Panc1 (cell line): ENCODE data around the gene CAMK2A. TPM values are rescaled to one million over a fixed set of nuclear protein-coding genes. Genes with fewer than 3 reads are reported as not detected.

ENCODE experiments used
- ATAC-seq: fragments of 200-7000 bp; cut with Tn5 transposase; 2 replicates; pipeline ENCODE4 v1.9.1; 2020; ENCODE audit warnings: mild to moderate bottlenecking, moderate library complexity
- BruUV-seq: library from RNA; stranded (reverse); fragments of 400-500 nt; replicated peaks from 2 replicates; lab custom pipeline; 2021; lab: Mats Ljungman, UMichigan
- CTCF ChIA-PET: fragments of 300-600 bp; sonication (Branson Sonifier 250); formaldehyde crosslinking; loops from one replicate; lab custom pipeline; 2022; ENCODE audit warnings: antibody characterized with exemption; lab: Charles Lee
- POLR2A ChIA-PET: fragments of 300-600 bp; sonication (Branson Sonifier 250); formaldehyde crosslinking; loops from one replicate; lab custom pipeline; 2022; ENCODE audit warnings: antibody characterized with exemption; lab: Charles Lee
- DNase-seq: peaks from one replicate; pipeline ENCODE4 v3.0.0-alpha.2; 2010; ENCODE audit warnings: low read depth, low spot score
- H3K27ac ChIP-seq: 2 replicates; pipeline ENCODE4 v1.5.1; 2011; ENCODE audit warnings: mild to moderate bottlenecking, low read length, inconsistent platforms
- H3K27me3 ChIP-seq: fragments of 200-500 bp; sonication (Bioruptor generic); 2 replicates; pipeline ENCODE4 v1.6.0; 2014; ENCODE audit warnings: low read length, inconsistent platforms; ENCODE audit not compliant: control insufficient read depth, insufficient read depth
- H3K36me3 ChIP-seq: fragments of 200-500 bp; sonication (Bioruptor generic); 2 replicates; pipeline ENCODE4 v1.5.1; 2014; ENCODE audit warnings: inconsistent platforms, mild to moderate bottlenecking, low read length, moderate library complexity; ENCODE audit not compliant: control insufficient read depth, insufficient read depth
- H3K4me1 ChIP-seq: 2 replicates; pipeline ENCODE4 v1.5.1; 2011; ENCODE audit warnings: inconsistent platforms, mild to moderate bottlenecking, low read length, moderate library complexity; ENCODE audit not compliant: control insufficient read depth, insufficient read depth
- H3K4me3 ChIP-seq, 2 experiments: 2 replicates each; pipeline ENCODE4 v1.5.1; 2011 to 2012; ENCODE audit warnings: low read depth in 2 of 2, low read length in 2 of 2, mild to moderate bottlenecking in 2 of 2, inconsistent platforms in 1 of 2, moderate library complexity in 1 of 2
- H3K9me3 ChIP-seq: fragments of 200-500 bp; sonication (Bioruptor generic); 2 replicates; pipeline ENCODE4 v1.5.1; 2014; ENCODE audit warnings: low read depth, mild to moderate bottlenecking, inconsistent platforms, low read length, moderate library complexity; ENCODE audit not compliant: control insufficient read depth, insufficient read depth
- POLR2AphosphoS5 ChIP-seq: IDR thresholded peaks from 2 replicates; pipeline ENCODE4 v1.6.1; 2012; ENCODE audit warnings: mild to moderate bottlenecking, low read depth, low read length, moderate library complexity
- SIN3A ChIP-seq: IDR thresholded peaks from 2 replicates; pipeline ENCODE4 v1.6.1; 2012; ENCODE audit warnings: low read depth, mild to moderate bottlenecking, low read length, moderate library complexity, borderline replicate concordance; ENCODE audit not compliant: insufficient read depth
- TCF7L2 ChIP-seq: IDR thresholded peaks from 2 replicates; pipeline ENCODE4 v1.6.1; 2011; ENCODE audit warnings: mild to moderate bottlenecking, low read depth, low read length, inconsistent platforms
- in situ Hi-C: cut with HindIII; loops from 2 replicates; pipeline ENCODE4 v1.10.0; 2016; ENCODE audit warnings: low sequenced_read_pairs, low pct_unique_long_range_greater_than_20kb
- intact Hi-C: fragments of 100-400 bp; cut with micrococcal nuclease; formaldehyde crosslinking; loops from one replicate; pipeline ENCODE4 v1.10.0; 2022; ENCODE audit not compliant: unreplicated experiment
- total RNA-seq: library from RNA; stranded (reverse); gene quantifications from one replicate; pipeline ENCODE4 v1.2.1, GENCODE V29; 2021; ENCODE audit not compliant: unreplicated experiment
- TF ChIP-seq, protein P1 (sequence below), 2 experiments: IDR thresholded peaks; 2 replicates each; pipeline ENCODE4 v1.6.1; 2011 to 2012; ENCODE audit warnings: low read depth in 2 of 2, control low read depth in 1 of 2, low read length in 1 of 2, mild to moderate bottlenecking in 1 of 2, moderate library complexity in 1 of 2; ENCODE audit not compliant: insufficient read depth in 1 of 2

Gene CAMK2A
- total RNA-seq, 1 experiment from 2014 or later: 0.51 TPM

DNA sequence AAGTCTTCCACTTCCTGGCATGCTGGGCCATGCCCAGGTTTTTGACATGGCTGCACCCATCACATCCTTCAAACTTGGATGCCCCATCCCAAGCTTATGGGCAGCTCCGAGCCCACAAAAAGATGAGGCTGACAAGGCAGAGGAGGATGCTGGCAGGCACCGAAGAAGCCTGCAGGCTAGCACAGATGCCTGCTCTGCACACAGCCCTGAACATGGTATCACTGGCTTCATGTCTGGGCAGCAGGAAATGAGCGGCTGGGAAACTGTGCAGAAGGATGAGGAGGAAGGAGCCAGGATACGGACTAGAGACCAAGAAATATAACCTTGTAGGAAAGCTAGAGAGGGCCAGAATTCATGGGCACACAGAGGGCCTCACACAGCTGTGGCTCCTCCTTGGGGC is 14.8 kb downstream of the CAMK2A start:
- Histone ChIP-seq H3K36me3 (no peaks in the 10 kb centered on the region), H3K4me3 (no peak overlapping the region), H3K27me3 (no peaks in the 10 kb centered on the region), H3K4me1 (no peaks in the 10 kb centered on the region; the same call in 1 of the 2 replicates), H3K9me3 (no peaks in the 10 kb centered on the region), H3K27ac (no peak overlapping the region)
- DNase-seq: no peak
- POLR2A ChIA-PET: no interaction called here
- ATAC-seq: no peak
- intact Hi-C loops (loop anchor here (5.0 kb wide), 1 partner anchor 162 kb away; no protein-coding TSS in a partner anchor), in situ Hi-C loops (no loop called here)
- TF ChIP-seq SIN3A (no peak), TCF7L2 (no peak), POLR2AphosphoS5 (no peak)
- TF ChIP-seq, protein P1, sequence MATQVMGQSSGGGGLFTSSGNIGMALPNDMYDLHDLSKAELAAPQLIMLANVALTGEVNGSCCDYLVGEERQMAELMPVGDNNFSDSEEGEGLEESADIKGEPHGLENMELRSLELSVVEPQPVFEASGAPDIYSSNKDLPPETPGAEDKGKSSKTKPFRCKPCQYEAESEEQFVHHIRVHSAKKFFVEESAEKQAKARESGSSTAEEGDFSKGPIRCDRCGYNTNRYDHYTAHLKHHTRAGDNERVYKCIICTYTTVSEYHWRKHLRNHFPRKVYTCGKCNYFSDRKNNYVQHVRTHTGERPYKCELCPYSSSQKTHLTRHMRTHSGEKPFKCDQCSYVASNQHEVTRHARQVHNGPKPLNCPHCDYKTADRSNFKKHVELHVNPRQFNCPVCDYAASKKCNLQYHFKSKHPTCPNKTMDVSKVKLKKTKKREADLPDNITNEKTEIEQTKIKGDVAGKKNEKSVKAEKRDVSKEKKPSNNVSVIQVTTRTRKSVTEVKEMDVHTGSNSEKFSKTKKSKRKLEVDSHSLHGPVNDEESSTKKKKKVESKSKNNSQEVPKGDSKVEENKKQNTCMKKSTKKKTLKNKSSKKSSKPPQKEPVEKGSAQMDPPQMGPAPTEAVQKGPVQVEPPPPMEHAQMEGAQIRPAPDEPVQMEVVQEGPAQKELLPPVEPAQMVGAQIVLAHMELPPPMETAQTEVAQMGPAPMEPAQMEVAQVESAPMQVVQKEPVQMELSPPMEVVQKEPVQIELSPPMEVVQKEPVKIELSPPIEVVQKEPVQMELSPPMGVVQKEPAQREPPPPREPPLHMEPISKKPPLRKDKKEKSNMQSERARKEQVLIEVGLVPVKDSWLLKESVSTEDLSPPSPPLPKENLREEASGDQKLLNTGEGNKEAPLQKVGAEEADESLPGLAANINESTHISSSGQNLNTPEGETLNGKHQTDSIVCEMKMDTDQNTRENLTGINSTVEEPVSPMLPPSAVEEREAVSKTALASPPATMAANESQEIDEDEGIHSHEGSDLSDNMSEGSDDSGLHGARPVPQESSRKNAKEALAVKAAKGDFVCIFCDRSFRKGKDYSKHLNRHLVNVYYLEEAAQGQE (IDR thresholded peaks at IDR 0.05; ENCODE audit: insufficient read depth in 1 of 2, low read depth in 2 of 2, low read length in 1 of 2): no peak
- no TSS peak for BruUV-seq
- CTCF ChIA-PET: no interaction called here

DNA sequence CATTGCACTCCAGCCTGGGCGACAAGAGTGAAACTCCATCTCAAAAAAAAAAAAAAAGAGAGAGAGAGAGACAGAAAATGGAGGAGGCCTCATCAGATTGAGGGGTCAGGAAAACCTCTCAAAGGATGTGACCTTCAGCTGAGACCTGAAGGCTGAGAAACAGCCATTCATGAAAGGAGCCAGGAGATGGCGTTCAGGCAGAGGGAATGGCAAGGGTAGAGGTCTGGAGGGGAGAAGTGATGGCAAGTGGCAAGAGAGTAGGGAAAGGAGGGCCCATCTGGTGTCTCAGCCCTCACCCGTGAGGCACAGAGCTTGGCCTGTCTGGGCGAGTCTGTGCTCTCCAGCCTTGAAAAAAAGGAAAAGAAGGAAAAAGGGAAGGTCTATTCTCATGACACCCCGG is 17.0 kb downstream of the CAMK2A start:
- BruUV-seq: no TSS peak
- ChIA-PET CTCF (interaction anchor here (1.2 kb wide), 1 partner anchor 164 kb away, joined by 5 read pairs; no protein-coding TSS in a partner anchor), POLR2A (interaction anchor here (0.6 kb wide), 1 partner anchor 12 kb away, joined by 4 read pairs; no protein-coding TSS in a partner anchor)

More for the DNA sequence above, 17.0 kb downstream of the CAMK2A start:
- no peaks in the 10 kb centered on the region; the same call in 1 of the 2 replicates for H3K4me1 ChIP-seq
- no peak overlapping the region for H3K27ac ChIP-seq
- no peaks in the 10 kb centered on the region for H3K36me3 ChIP-seq
- DNase-seq: peak; percentile 24
- intact Hi-C loops: loop anchor here (1.0 to 5.0 kb wide), 2 partner anchors 78 to 165 kb away; no protein-coding TSS in a partner anchor
- peak; percentile 86 for ATAC-seq
- H3K9me3 ChIP-seq: no peaks in the 10 kb centered on the region
- no peak overlapping the region for H3K4me3 ChIP-seq
- no peak for TF ChIP-seq SIN3A
- TF ChIP-seq TCF7L2: no peak
- no peak for TF ChIP-seq POLR2AphosphoS5
- TF ChIP-seq, protein P1 (IDR thresholded peaks at IDR 0.05; ENCODE audit: insufficient read depth in 1 of 2, low read depth in 2 of 2, low read length in 1 of 2): no peak
- no peaks in the 10 kb centered on the region for H3K27me3 ChIP-seq
- in situ Hi-C loops: no loop called here
